H9 (cell line): ENCODE data around the gene KCNIP4. TPM values are rescaled to one million over a fixed set of nuclear protein-coding genes. Genes with fewer than 3 reads are reported as not detected.

Source experiments
- DNase-seq: peaks from one replicate; pipeline ENCODE4 v3.0.0-alpha.2; 2017
- H2AFZ ChIP-seq: one replicate; pipeline ENCODE4 v1.6.1; 2013; ENCODE audit warnings: mild to moderate bottlenecking, low read length, control low read depth, moderate library complexity
- H2AK5ac ChIP-seq: 2 replicates; pipeline ENCODE4 v1.6.1; 2013; ENCODE audit warnings: low read length, control low read depth, mixed read lengths; ENCODE audit not compliant: insufficient read length
- H2BK120ac ChIP-seq: one replicate; pipeline ENCODE4 v1.6.1; 2013; ENCODE audit warnings: low read depth, mild to moderate bottlenecking, low read length, control low read depth, inconsistent platforms; ENCODE audit not compliant: poor library complexity, severe bottlenecking
- H2BK12ac ChIP-seq: 2 replicates; pipeline ENCODE4 v1.6.1; 2013; ENCODE audit warnings: low read length, control low read depth, mixed read lengths, low read depth; ENCODE audit not compliant: insufficient read length
- H2BK15ac ChIP-seq: 2 replicates; pipeline ENCODE4 v1.6.1; 2013; ENCODE audit warnings: low read depth, low read length, control low read depth
- H2BK20ac ChIP-seq: one replicate; pipeline ENCODE4 v1.6.1; 2013; ENCODE audit warnings: low read depth, mild to moderate bottlenecking, low read length, control low read depth, inconsistent platforms; ENCODE audit not compliant: poor library complexity, severe bottlenecking
- H2BK5ac ChIP-seq: 2 replicates; pipeline ENCODE4 v1.6.1; 2013; ENCODE audit warnings: low read length, control low read depth, mixed read lengths; ENCODE audit not compliant: insufficient read length
- H3K14ac ChIP-seq: 2 replicates; pipeline ENCODE4 v1.6.1; 2013; ENCODE audit warnings: low read length, control low read depth; ENCODE audit not compliant: insufficient read depth
- H3K18ac ChIP-seq: 2 replicates; pipeline ENCODE4 v1.6.1; 2013; ENCODE audit warnings: low read depth, mild to moderate bottlenecking, mixed read lengths, low read length, control low read depth; ENCODE audit not compliant: insufficient read length
- H3K23ac ChIP-seq: 2 replicates; pipeline ENCODE4 v1.6.1; 2013; ENCODE audit warnings: low read length, control low read depth, mixed read lengths, low read depth; ENCODE audit not compliant: insufficient read length
- H3K23me2 ChIP-seq: 2 replicates; pipeline ENCODE4 v1.6.1; 2013; ENCODE audit warnings: low read depth, mild to moderate bottlenecking, mixed read lengths, low read length, control low read depth; ENCODE audit not compliant: insufficient read length, poor library complexity, severe bottlenecking
- H3K27ac ChIP-seq: 2 replicates; pipeline ENCODE4 v1.5.1; 2013; ENCODE audit warnings: low read length, control low read depth, mixed read lengths, low read depth; ENCODE audit not compliant: insufficient read length
- H3K27me3 ChIP-seq: 2 replicates; pipeline ENCODE4 v1.6.1; 2013; ENCODE audit warnings: low read length, control low read depth, inconsistent platforms; ENCODE audit not compliant: insufficient read depth
- H3K4ac ChIP-seq: 2 replicates; pipeline ENCODE4 v1.6.1; 2013; ENCODE audit warnings: low read depth, mild to moderate bottlenecking, control low read depth, inconsistent platforms, low read length, moderate library complexity
- H3K4me1 ChIP-seq: 2 replicates; pipeline ENCODE4 v1.6.1; 2013; ENCODE audit warnings: low read length, control low read depth, inconsistent platforms; ENCODE audit not compliant: insufficient read depth
- H3K4me2 ChIP-seq: 2 replicates; pipeline ENCODE4 v1.6.1; 2013; ENCODE audit warnings: low read length, control low read depth, mixed read lengths; ENCODE audit not compliant: insufficient read length, insufficient read depth
- H3K56ac ChIP-seq: 2 replicates; pipeline ENCODE4 v1.6.1; 2013; ENCODE audit warnings: low read depth, mild to moderate bottlenecking, mixed read lengths, low read length, control low read depth; ENCODE audit not compliant: insufficient read length
- H3K79me1 ChIP-seq: 2 replicates; pipeline ENCODE4 v1.6.1; 2013; ENCODE audit warnings: low read depth, mild to moderate bottlenecking, moderate library complexity, low read length, control low read depth, inconsistent platforms; ENCODE audit not compliant: insufficient read depth, poor library complexity, severe bottlenecking
- H3K79me2 ChIP-seq: 2 replicates; pipeline ENCODE4 v1.6.1; 2013; ENCODE audit warnings: low read length, control low read depth, inconsistent platforms; ENCODE audit not compliant: insufficient read depth
- H3K9ac ChIP-seq: 2 replicates; pipeline ENCODE4 v1.6.1; 2013; ENCODE audit warnings: low read length, control low read depth, mixed read lengths; ENCODE audit not compliant: insufficient read length; ENCODE audit errors: extremely low read depth
- H3K9me3 ChIP-seq: one replicate; pipeline ENCODE4 v1.6.1; 2013; ENCODE audit warnings: low read depth, low read length, inconsistent platforms; ENCODE audit not compliant: control insufficient read depth
- H3T11ph ChIP-seq: one replicate; pipeline ENCODE4 v1.6.1; 2013; ENCODE audit warnings: mild to moderate bottlenecking, low read length, control low read depth, inconsistent platforms
- H4K20me1 ChIP-seq: one replicate; pipeline ENCODE4 v1.6.1; 2013; ENCODE audit not compliant: control insufficient read depth, insufficient read length, insufficient read depth
- H4K5ac ChIP-seq: 2 replicates; pipeline ENCODE4 v1.6.1; 2013; ENCODE audit warnings: low read depth, mild to moderate bottlenecking, mixed read lengths, low read length, control low read depth; ENCODE audit not compliant: insufficient read length
- H4K8ac ChIP-seq: replicated peaks from 2 replicates; pipeline ENCODE4 v1.6.1; 2013; ENCODE audit warnings: low read length, control low read depth, mixed read lengths, low read depth; ENCODE audit not compliant: insufficient read length
- H4K91ac ChIP-seq: 2 replicates; pipeline ENCODE4 v1.6.1; 2013; ENCODE audit warnings: low read depth, mild to moderate bottlenecking, moderate library complexity, mixed read lengths, low read length, control low read depth; ENCODE audit not compliant: insufficient read length
- H3K27ac Mint-ChIP-seq, 3 experiments: 2 replicates in 2 of 3; 3 replicates in 1 of 3; pipeline ENCODE4 v1.8.0; 2020 to 2021; ENCODE audit warnings: mixed read lengths in 3 of 3, mild to moderate bottlenecking in 1 of 3, moderate library complexity in 1 of 3
- H3K27me3 Mint-ChIP-seq: 2 replicates; pipeline ENCODE4 v1.8.0; 2021; ENCODE audit warnings: low read depth, mild to moderate bottlenecking, moderate library complexity, mixed read lengths
- H3K36me3 Mint-ChIP-seq, 3 experiments: 2 replicates in 2 of 3; 3 replicates in 1 of 3; pipeline ENCODE4 v1.8.0; 2020 to 2021; ENCODE audit warnings: low read depth in 3 of 3, mixed read lengths in 3 of 3; ENCODE audit not compliant: insufficient read depth in 1 of 3
- H3K4me1 Mint-ChIP-seq, 2 experiments: 2 replicates each; pipeline ENCODE4 v1.8.0; 2020; ENCODE audit warnings: mixed read lengths in 2 of 2
- H3K4me3 Mint-ChIP-seq, 2 experiments: 2 replicates in 1 of 2; 3 replicates in 1 of 2; pipeline ENCODE4 v1.8.0; 2020 to 2021; ENCODE audit warnings: mild to moderate bottlenecking in 2 of 2, mixed read lengths in 2 of 2, moderate library complexity in 1 of 2
- H3K9me3 Mint-ChIP-seq, 2 experiments: 2 replicates in 1 of 2; 3 replicates in 1 of 2; pipeline ENCODE4 v1.8.0; 2020; ENCODE audit warnings: mild to moderate bottlenecking in 2 of 2, mixed read lengths in 2 of 2, moderate library complexity in 1 of 2
- WGBS: extraction: QIAGEN DNeasy Blood & Tissue Kit; methylation state at CpG from one replicate; pipeline ENCODE4 v1.1.7; 2013; ENCODE audit warnings: missing lambda C conversion rate, low lambda C conversion rate, mixed read lengths; ENCODE audit not compliant: insufficient read length; ENCODE audit errors: extremely low coverage; 5-methylcytosine and 5-hydroxymethylcytosine counted together
- total RNA-seq: library from RNA; stranded (reverse); gene quantifications from 2 replicates; pipeline ENCODE4 v1.2.1, GENCODE V29; 2021
- TF ChIP-seq, protein P1 (sequence below): fragments of 200-600 bp; sonication (generic); conservative IDR thresholded peaks from 3 replicates; pipeline ENCODE4 v1.8.0; 2021; ENCODE audit warnings: antibody characterized with exemption, mild to moderate bottlenecking

Gene KCNIP4
- total RNA-seq, 1 experiment from 2014 or later = not detected

DNA sequence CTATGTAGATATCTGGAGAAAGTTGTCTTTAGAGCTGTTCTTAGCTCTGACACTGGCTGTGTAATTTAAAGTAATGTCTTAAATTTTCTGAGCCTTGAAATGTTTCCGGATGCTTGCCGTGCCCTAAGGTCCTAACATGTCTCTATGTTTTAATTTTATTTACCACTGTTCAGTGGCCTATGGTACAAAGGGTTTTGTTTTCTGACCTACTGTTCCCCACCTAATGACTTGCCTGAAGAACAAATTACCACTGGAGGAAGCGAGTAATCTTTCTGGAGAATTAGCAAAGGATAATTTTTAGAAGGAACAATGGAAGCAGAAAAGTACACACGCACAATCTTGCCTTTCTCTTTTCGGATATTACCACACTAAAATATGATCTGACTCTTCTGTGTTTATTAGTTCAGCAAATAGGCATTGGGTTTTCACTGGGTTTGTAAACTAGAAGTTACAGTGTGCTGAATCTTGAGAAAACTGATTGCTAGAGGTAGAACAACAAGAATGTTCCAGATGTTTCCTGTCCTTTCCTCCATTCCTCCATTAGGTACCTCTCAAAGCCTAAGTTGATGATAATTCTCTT is 812.4 kb downstream of the KCNIP4 start:
- H3K27ac Mint-ChIP-seq = no peak overlapping the region
- no CpG with 5 or more reads among the region's 5 CpGs for WGBS
- no peaks in the 10 kb centered on the region for H3K9me3 Mint-ChIP-seq

More for the DNA sequence above, 812.4 kb downstream of the KCNIP4 start:
- Histone ChIP-seq H3K23me2 (no peaks in the 10 kb centered on the region), H3K23ac (no peak overlapping the region), H3K4me1 (no peaks in the 10 kb centered on the region), H3K27ac (no peak overlapping the region), H2BK20ac (no peak overlapping the region), H4K8ac (no peak overlapping the region), H3K9ac (no peak overlapping the region), H3K56ac (no peak overlapping the region), H3T11ph (no peak overlapping the region), H2AK5ac (no peak overlapping the region), H2AFZ (no peak overlapping the region), H3K79me2 (no peaks in the 10 kb centered on the region), H3K79me1 (no peaks in the 10 kb centered on the region), H4K91ac (no peak overlapping the region), H3K9me3 (no peaks in the 10 kb centered on the region), H4K5ac (no peak overlapping the region), H3K4me2 (no peak overlapping the region), H2BK5ac (no peak overlapping the region), H3K14ac (no peak overlapping the region), H3K4ac (no peak overlapping the region), H2BK12ac (no peak overlapping the region), H3K27me3 (no peaks in the 10 kb centered on the region), H4K20me1 (no peaks in the 10 kb centered on the region), H3K18ac (no peak overlapping the region), H2BK15ac (no peak overlapping the region), H2BK120ac (no peak overlapping the region)
- TF ChIP-seq, protein P1, sequence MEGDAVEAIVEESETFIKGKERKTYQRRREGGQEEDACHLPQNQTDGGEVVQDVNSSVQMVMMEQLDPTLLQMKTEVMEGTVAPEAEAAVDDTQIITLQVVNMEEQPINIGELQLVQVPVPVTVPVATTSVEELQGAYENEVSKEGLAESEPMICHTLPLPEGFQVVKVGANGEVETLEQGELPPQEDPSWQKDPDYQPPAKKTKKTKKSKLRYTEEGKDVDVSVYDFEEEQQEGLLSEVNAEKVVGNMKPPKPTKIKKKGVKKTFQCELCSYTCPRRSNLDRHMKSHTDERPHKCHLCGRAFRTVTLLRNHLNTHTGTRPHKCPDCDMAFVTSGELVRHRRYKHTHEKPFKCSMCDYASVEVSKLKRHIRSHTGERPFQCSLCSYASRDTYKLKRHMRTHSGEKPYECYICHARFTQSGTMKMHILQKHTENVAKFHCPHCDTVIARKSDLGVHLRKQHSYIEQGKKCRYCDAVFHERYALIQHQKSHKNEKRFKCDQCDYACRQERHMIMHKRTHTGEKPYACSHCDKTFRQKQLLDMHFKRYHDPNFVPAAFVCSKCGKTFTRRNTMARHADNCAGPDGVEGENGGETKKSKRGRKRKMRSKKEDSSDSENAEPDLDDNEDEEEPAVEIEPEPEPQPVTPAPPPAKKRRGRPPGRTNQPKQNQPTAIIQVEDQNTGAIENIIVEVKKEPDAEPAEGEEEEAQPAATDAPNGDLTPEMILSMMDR = no peak
- Mint-ChIP-seq H3K4me3 (no peak overlapping the region), H3K4me1 (no peaks in the 10 kb centered on the region), H3K27me3 (no peaks in the 10 kb centered on the region), H3K36me3 (no peaks in the 10 kb centered on the region)
- no peak for DNase-seq
